Neural cell (in vitro differentiated cells): ENCODE data around the gene E4F1. TPM values are rescaled to one million over a fixed set of nuclear protein-coding genes. Genes with fewer than 3 reads are reported as not detected.

Experiments
- H2AFZ ChIP-seq: fragments of 200-600, 300-800 bp; sonication (generic), shearing (Covaris generic); 2 replicates; pipeline ENCODE4 v1.6.0; 2014; ENCODE audit warnings: low read depth, mild to moderate bottlenecking, antibody characterized with exemption, low read length, moderate library complexity
- H3F3A ChIP-seq: fragments of 200-600 bp; shearing (Covaris generic); 2 replicates; pipeline ENCODE4 v1.6.1; 2016; ENCODE audit warnings: mild to moderate bottlenecking, moderate library complexity, mixed read lengths, antibody characterized with exemption, low read length; ENCODE audit not compliant: insufficient read depth, poor library complexity, severe bottlenecking
- H3K27ac ChIP-seq: fragments of 200-600, 300-800 bp; sonication (generic), shearing (Covaris generic); 2 replicates; pipeline ENCODE4 v1.5.1; 2014; ENCODE audit warnings: mild to moderate bottlenecking, low read length, moderate library complexity
- H3K27me3 ChIP-seq: fragments of 300-800, 200-600 bp; sonication (generic), shearing (Covaris generic); 2 replicates; pipeline ENCODE4 v1.6.0; 2014; ENCODE audit warnings: mild to moderate bottlenecking, low read depth, low read length, moderate library complexity; ENCODE audit not compliant: insufficient read depth
- H3K36me3 ChIP-seq: fragments of 300-800, 200-600 bp; sonication (generic), shearing (Covaris generic); 2 replicates; pipeline ENCODE4 v1.5.1; 2014; ENCODE audit warnings: mild to moderate bottlenecking, antibody characterized with exemption, low read length, moderate library complexity; ENCODE audit not compliant: insufficient read depth
- H3K4me2 ChIP-seq: fragments of 300-800, 200-600 bp; sonication (generic), shearing (Covaris generic); 2 replicates; pipeline ENCODE4 v1.6.0; 2014; ENCODE audit warnings: mild to moderate bottlenecking, low read length
- H3K4me3 ChIP-seq: fragments of 300-800, 200-600 bp; sonication (generic), shearing (Covaris generic); 2 replicates; pipeline ENCODE4 v1.5.1; 2014; ENCODE audit warnings: mild to moderate bottlenecking, low read length, moderate library complexity
- H3K79me2 ChIP-seq: fragments of 200-600 bp; shearing (Covaris generic); replicated peaks from 2 replicates; pipeline ENCODE4 v1.6.0; 2014; ENCODE audit warnings: mild to moderate bottlenecking, low read length, moderate library complexity; ENCODE audit not compliant: insufficient read depth
- H3K9ac ChIP-seq: fragments of 300-800, 200-600 bp; sonication (generic), shearing (Covaris generic); 2 replicates; pipeline ENCODE4 v1.6.1; 2016; ENCODE audit warnings: mild to moderate bottlenecking, low read length, mixed read lengths
- H3K9me2 ChIP-seq: fragments of 200-600 bp; shearing (Covaris generic); 2 replicates; pipeline ENCODE4 v1.6.1; 2016; ENCODE audit warnings: mild to moderate bottlenecking, low read length, mixed read lengths; ENCODE audit not compliant: insufficient read depth
- H3K9me3 ChIP-seq: fragments of 200-600, 300-800 bp; sonication (generic), shearing (Covaris generic); 2 replicates; pipeline ENCODE4 v1.6.1; 2016; ENCODE audit warnings: mild to moderate bottlenecking, mixed run types, low read length, moderate library complexity, mixed read lengths
- H4K20me1 ChIP-seq: fragments of 200-600 bp; shearing (Covaris generic); 2 replicates; pipeline ENCODE4 v1.6.1; 2016; ENCODE audit warnings: mild to moderate bottlenecking, mixed run types; ENCODE audit not compliant: insufficient read depth
- CTCF ChIP-seq: fragments of 450-650 bp; IDR thresholded peaks from 2 replicates; pipeline ENCODE4 v1.5.1; 2014; ENCODE audit warnings: antibody characterized with exemption, mild to moderate bottlenecking, moderate library complexity; ENCODE audit not compliant: poor library complexity, severe bottlenecking
- EP300 ChIP-seq: fragments of 450-650 bp; conservative IDR thresholded peaks from 2 replicates; pipeline ENCODE4 v1.6.1; 2014; ENCODE audit warnings: antibody characterized with exemption, mild to moderate bottlenecking, moderate library complexity; ENCODE audit not compliant: poor library complexity, severe bottlenecking
- EZH2 ChIP-seq: fragments of 200-600, 300-800 bp; shearing (Covaris generic), sonication (generic); IDR thresholded peaks from 2 replicates; pipeline ENCODE4 v1.6.1; 2014; ENCODE audit warnings: antibody characterized with exemption, low read length, borderline replicate concordance, mild to moderate bottlenecking; ENCODE audit not compliant: insufficient read depth, poor library complexity, severe bottlenecking
- MXI1 ChIP-seq: fragments of 450-650 bp; conservative IDR thresholded peaks from 2 replicates; pipeline ENCODE4 v1.6.1; 2014; ENCODE audit warnings: antibody characterized with exemption, mild to moderate bottlenecking; ENCODE audit not compliant: poor library complexity, severe bottlenecking
- POLR2AphosphoS5 ChIP-seq: IDR thresholded peaks from 2 replicates; pipeline ENCODE4 v1.6.1; 2012
- RAD21 ChIP-seq: fragments of 450-650 bp; conservative IDR thresholded peaks from 2 replicates; pipeline ENCODE4 v1.6.1; 2014; ENCODE audit warnings: antibody characterized with exemption, mild to moderate bottlenecking, moderate library complexity
- REST ChIP-seq: IDR thresholded peaks from 2 replicates; pipeline ENCODE4 v1.6.1; 2012; ENCODE audit warnings: borderline replicate concordance
- SMC3 ChIP-seq: fragments of 450-650 bp; conservative IDR thresholded peaks from 2 replicates; pipeline ENCODE4 v1.6.1; 2014; ENCODE audit warnings: antibody characterized with exemption, mild to moderate bottlenecking, moderate library complexity; ENCODE audit not compliant: poor library complexity
- TAF1 ChIP-seq: IDR thresholded peaks from 2 replicates; pipeline ENCODE4 v1.6.1; 2012; ENCODE audit warnings: low read depth
- polyA plus RNA-seq: library from polyadenylated mRNA; depleted of rRNA; stranded (reverse); fragments of >200 nt; gene quantifications from 2 replicates; pipeline ENCODE4 v1.2.3, GENCODE V29; 2014
- small RNA-seq, 3 experiments: library from RNA; depleted of rRNA; stranded (forward); fragments of <200 nt; gene quantifications; one replicate each; pipeline ENCODE3, GENCODE V24; 2012

Gene E4F1
- polyA plus RNA-seq, 1 donor from 2014 or later = 64.9 TPM

GRCh38 chr16:2284797-2285576 is 61.6 kb downstream of the E4F1 start:
- Histone ChIP-seq H3K4me3 (no peak overlapping the region), H3K27me3 (no peaks in the 10 kb centered on the region), H3K9ac (no peak overlapping the region), H3F3A (no peaks in the 10 kb centered on the region), H2AFZ (no peak overlapping the region), H3K4me2 (no peak overlapping the region), H3K79me2 (no peaks in the 10 kb centered on the region), H3K36me3 (no peaks in the 10 kb centered on the region), H3K9me3 (no peaks in the 10 kb centered on the region), H3K27ac (no peak overlapping the region), H3K9me2 (no peaks in the 10 kb centered on the region), H4K20me1 (no peaks in the 10 kb centered on the region)
- TF ChIP-seq RAD21 (no peak), EP300 (no peak), MXI1 (no peak), SMC3 (no peak), TAF1 (no peak), CTCF (no peak), REST (no peak), EZH2 (no peak), POLR2AphosphoS5 (no peak)

Small RNA genes within 50 kb of the gene (small RNA-seq; reads per million reads assigned to genes)
- gene MIR3677 = 0.03 to 0.19 (median 0.08) reads per million in 3 experiments
- 0 reads per million in 3 experiments for gene MIR4717

Other genes starting within 250 kb of the E4F1 start
- 8.5 and 11.7 TPM in 2 replicates for gene NOXO1, start 242.1 kb upstream of the E4F1 start, polyA plus RNA-seq
- gene GFER, start 239.4 kb upstream of the E4F1 start, polyA plus RNA-seq = 37.8 and 42.3 TPM in 2 replicates
- 61.0 and 71.9 TPM in 2 replicates for gene SYNGR3, start 233.6 kb upstream of the E4F1 start, polyA plus RNA-seq
- gene ZNF598, start 213.8 kb upstream of the E4F1 start, polyA plus RNA-seq = 18.2 and 22.1 TPM in 2 replicates
- not detected in 2 replicates for gene NPW, start 203.8 kb upstream of the E4F1 start, polyA plus RNA-seq
- 3.4 and 4.1 TPM in 2 replicates for gene NHERF2, start 196.7 kb upstream of the E4F1 start, polyA plus RNA-seq
- 43.1 and 56.9 TPM in 2 replicates for gene NTHL1, start 175.8 kb upstream of the E4F1 start, polyA plus RNA-seq
- 69.2 and 92.8 TPM in 2 replicates for gene TSC2, start 175.6 kb upstream of the E4F1 start, polyA plus RNA-seq
- gene PKD1, start 87.7 kb upstream of the E4F1 start, polyA plus RNA-seq = 176 and 232 TPM in 2 replicates
- gene RAB26, start 75.0 kb upstream of the E4F1 start, polyA plus RNA-seq = 2.7 and 4.9 TPM in 2 replicates
- gene TRAF7, start 67.8 kb upstream of the E4F1 start, polyA plus RNA-seq = 30.9 and 42.5 TPM in 2 replicates
- gene CASKIN1, start 27.0 kb upstream of the E4F1 start, polyA plus RNA-seq = 10.3 and 12.3 TPM in 2 replicates
- gene MLST8, start 18.1 kb upstream of the E4F1 start, polyA plus RNA-seq = 13.5 and 34.2 TPM in 2 replicates
- gene BRICD5, start 12.7 kb upstream of the E4F1 start, polyA plus RNA-seq = 39.2 and 43.6 TPM in 2 replicates
- gene PGP, start 8.8 kb upstream of the E4F1 start, polyA plus RNA-seq = 42.2 and 44.1 TPM in 2 replicates
- 10.2 and 10.9 TPM in 2 replicates for gene DNASE1L2, start 12.9 kb downstream of the E4F1 start, polyA plus RNA-seq
- 33.1 and 35.3 TPM in 2 replicates for gene ECI1, start 28.0 kb downstream of the E4F1 start, polyA plus RNA-seq
- gene RNPS1, start 44.5 kb downstream of the E4F1 start, polyA plus RNA-seq = 180 and 195 TPM in 2 replicates
- gene ABCA3, start 117.1 kb downstream of the E4F1 start, polyA plus RNA-seq = 30.7 and 34.1 TPM in 2 replicates
- gene CCNF, start 205.9 kb downstream of the E4F1 start, polyA plus RNA-seq = 5.2 and 5.7 TPM in 2 replicates
- gene TEDC2, start 236.5 kb downstream of the E4F1 start, polyA plus RNA-seq = 27.6 and 31.5 TPM in 2 replicates
- 1.2 and 2.4 TPM in 2 replicates for gene NTN3, start 247.7 kb downstream of the E4F1 start, polyA plus RNA-seq